K562 (cell line): Measurements from ENCODE around the gene LRRC4C.

Experiments used
- NFIX ChIP-seq: fragments of 250-450 bp; sonication (Bioruptor Pico); IDR thresholded peaks from 2 replicates; pipeline ENCODE4 v1.4.0; 2020; ENCODE audit warnings: low read depth, mild to moderate bottlenecking, moderate library complexity
- POLR2A ChIP-seq: fragments of 450-650 bp; conservative IDR thresholded peaks from 2 replicates; pipeline ENCODE4 v1.6.1; 2016
- TF ChIP-seq, protein P1 (sequence below): fragments of 250-450 bp; sonication (Bioruptor Pico); IDR thresholded peaks from 2 replicates; pipeline ENCODE4 v1.9.0; 2021; ENCODE audit warnings: mild to moderate bottlenecking, inconsistent platforms

DNA sequence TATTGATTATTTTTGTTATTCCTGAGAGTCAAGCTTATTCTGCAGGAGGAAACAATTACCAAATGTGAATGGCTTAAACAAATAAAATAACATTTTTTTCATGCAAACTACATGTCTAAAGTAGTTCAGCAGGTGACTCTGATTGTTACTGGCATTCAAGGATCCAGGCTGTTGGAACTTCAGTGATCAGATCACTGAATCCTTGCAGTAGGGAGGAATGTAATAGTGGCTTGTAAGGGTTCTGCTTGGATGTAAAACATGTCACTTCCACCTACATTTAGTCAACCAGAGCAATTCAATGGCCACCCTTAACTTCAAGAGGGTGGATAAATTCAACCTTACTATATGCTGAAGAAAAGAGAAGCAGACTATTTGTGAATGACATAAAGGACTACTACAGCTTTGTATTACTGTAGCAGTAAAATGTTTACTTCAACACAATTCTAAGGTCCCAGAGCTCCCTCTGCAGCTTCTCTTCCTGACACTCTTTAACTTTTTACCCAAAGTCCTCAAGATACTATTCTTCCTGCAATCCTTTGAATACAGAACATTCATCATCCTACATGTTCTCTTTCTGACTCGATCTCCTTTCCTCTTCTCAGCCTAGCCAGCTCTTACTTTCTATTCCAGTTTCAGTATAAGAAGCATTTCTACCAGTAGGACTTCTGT lies 284.0 kb downstream of the LRRC4C start:
- TF ChIP-seq POLR2A = no peak
- TF ChIP-seq NFIX = no peak
- TF ChIP-seq, protein P1, sequence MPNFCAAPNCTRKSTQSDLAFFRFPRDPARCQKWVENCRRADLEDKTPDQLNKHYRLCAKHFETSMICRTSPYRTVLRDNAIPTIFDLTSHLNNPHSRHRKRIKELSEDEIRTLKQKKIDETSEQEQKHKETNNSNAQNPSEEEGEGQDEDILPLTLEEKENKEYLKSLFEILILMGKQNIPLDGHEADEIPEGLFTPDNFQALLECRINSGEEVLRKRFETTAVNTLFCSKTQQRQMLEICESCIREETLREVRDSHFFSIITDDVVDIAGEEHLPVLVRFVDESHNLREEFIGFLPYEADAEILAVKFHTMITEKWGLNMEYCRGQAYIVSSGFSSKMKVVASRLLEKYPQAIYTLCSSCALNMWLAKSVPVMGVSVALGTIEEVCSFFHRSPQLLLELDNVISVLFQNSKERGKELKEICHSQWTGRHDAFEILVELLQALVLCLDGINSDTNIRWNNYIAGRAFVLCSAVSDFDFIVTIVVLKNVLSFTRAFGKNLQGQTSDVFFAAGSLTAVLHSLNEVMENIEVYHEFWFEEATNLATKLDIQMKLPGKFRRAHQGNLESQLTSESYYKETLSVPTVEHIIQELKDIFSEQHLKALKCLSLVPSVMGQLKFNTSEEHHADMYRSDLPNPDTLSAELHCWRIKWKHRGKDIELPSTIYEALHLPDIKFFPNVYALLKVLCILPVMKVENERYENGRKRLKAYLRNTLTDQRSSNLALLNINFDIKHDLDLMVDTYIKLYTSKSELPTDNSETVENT (CRISPR knock-in tag) = no peak
